HepG2 (cell line): Measurements from ENCODE around the gene FUCA1. TPM values are rescaled to one million over a fixed set of nuclear protein-coding genes. Genes with fewer than 3 reads are reported as not detected.
A peak's percentile ranks its signal among the peaks of the same experiment; 100 is the strongest.

Experiments used
- GATAD2A ChIP-seq: IDR thresholded peaks from 2 replicates; pipeline ENCODE4 v1.6.1; 2016
- HOXA3 ChIP-seq: sonication (generic); formaldehyde crosslinking; IDR thresholded peaks from 2 replicates; pipeline ENCODE4 v1.5.0; 2020; ENCODE audit warnings: missing genetic modification reagents
- IKZF4 ChIP-seq: sonication (generic); formaldehyde crosslinking; IDR thresholded peaks from 2 replicates; pipeline ENCODE4 v1.5.1; 2020; ENCODE audit warnings: borderline replicate concordance, mild to moderate bottlenecking, low read depth, missing genetic modification reagents; ENCODE audit errors: not compliant biosample characterization
- KAT2B ChIP-seq: fragments of 150-350 bp; IDR thresholded peaks from 2 replicates; pipeline ENCODE4 v1.6.1; 2014; ENCODE audit warnings: low read depth, low read length, borderline replicate concordance
- KLF12 ChIP-seq: sonication (generic); formaldehyde crosslinking; IDR thresholded peaks from 2 replicates; pipeline ENCODE4 v1.4.0; 2020; ENCODE audit warnings: missing genetic modification reagents, borderline replicate concordance
- MZF1 ChIP-seq: sonication (generic); formaldehyde crosslinking; IDR thresholded peaks from 2 replicates; pipeline ENCODE4 v1.8.1; 2023; ENCODE audit warnings: mild to moderate bottlenecking, missing genetic modification reagents, borderline replicate concordance
- NR2F2 ChIP-seq: IDR thresholded peaks from 2 replicates; pipeline ENCODE4 v1.6.1; 2012; ENCODE audit warnings: low read depth, inconsistent platforms, borderline replicate concordance
- SAP130 ChIP-seq: IDR thresholded peaks from 2 replicates; pipeline ENCODE4 v1.6.1; 2016; ENCODE audit warnings: low read depth
- TOPORS ChIP-seq: sonication (generic); formaldehyde crosslinking; IDR thresholded peaks from 2 replicates; pipeline ENCODE4 v1.8.0; 2023; ENCODE audit warnings: mild to moderate bottlenecking, missing genetic modification reagents
- ZBTB38 ChIP-seq: sonication (generic); formaldehyde crosslinking; IDR thresholded peaks from 2 replicates; pipeline ENCODE4 v1.5.1; 2020; ENCODE audit warnings: mild to moderate bottlenecking, missing genetic modification reagents
- ZMYM4 ChIP-seq: sonication (generic); formaldehyde crosslinking; IDR thresholded peaks from 2 replicates; pipeline ENCODE4 v1.8.1; 2023; ENCODE audit warnings: mild to moderate bottlenecking, missing genetic modification reagents
- ZNF431 ChIP-seq: sonication (generic); formaldehyde crosslinking; IDR thresholded peaks from 2 replicates; pipeline ENCODE4 v1.9.0; 2022; ENCODE audit warnings: missing genetic modification reagents, low read depth, mild to moderate bottlenecking, borderline replicate concordance
- ZNF782 ChIP-seq: sonication (generic); formaldehyde crosslinking; IDR thresholded peaks from 2 replicates; pipeline ENCODE4 v1.4.0; 2020; ENCODE audit warnings: missing genetic modification reagents, mild to moderate bottlenecking, borderline replicate concordance
- ZNF841 ChIP-seq: sonication (generic); formaldehyde crosslinking; IDR thresholded peaks from 2 replicates; pipeline ENCODE4 v1.8.1; 2023; ENCODE audit warnings: missing genetic modification reagents, borderline replicate concordance
- ZSCAN12 ChIP-seq: sonication (generic); formaldehyde crosslinking; IDR thresholded peaks from 2 replicates; pipeline ENCODE4 v1.9.0; 2021; ENCODE audit warnings: mild to moderate bottlenecking, missing genetic modification reagents
- ZSCAN20 ChIP-seq: sonication (generic); formaldehyde crosslinking; IDR thresholded peaks from 2 replicates; pipeline ENCODE4 v1.4.0; 2020; ENCODE audit warnings: missing genetic modification reagents, mild to moderate bottlenecking, borderline replicate concordance
- polyA plus RNA-seq, 8 experiments: library from polyadenylated mRNA; depleted of rRNA in 3 of 8; stranded (reverse) in 7 of 8; unstranded in 1 of 8; fragments of >200 nt; fragmentation: Illumina TruSeq in 4 of 8; extraction: Trizol in 4 of 8; gene quantifications; 2 replicates each; pipeline versions ENCODE4 v1.2.1 to v1.2.3, GENCODE V29; 2011 to 2016; ENCODE audit warnings: low read depth in 4 of 8, missing spikeins in 1 of 8, mixed read lengths in 1 of 8; ENCODE audit not compliant: insufficient read depth in 1 of 8
- total RNA-seq, 5 experiments: library from RNA; depleted of rRNA; stranded (reverse); fragments of >200 nt; fragmentation: Illumina TruSeq; extraction: Trizol; gene quantifications; 2 replicates each; pipeline ENCODE4 v1.2.3, GENCODE V29; 2016; ENCODE audit warnings: low read depth in 1 of 5
- TF ChIP-seq, protein P1 (sequence below): IDR thresholded peaks from 2 replicates; pipeline ENCODE4 v1.6.1; 2016; ENCODE audit warnings: low read depth
- TF ChIP-seq, protein P2 (sequence below): IDR thresholded peaks from 2 replicates; pipeline ENCODE4 v1.6.1; 2016; ENCODE audit warnings: low read depth, borderline replicate concordance
- TF ChIP-seq, protein P3 (sequence below): sonication (generic); formaldehyde crosslinking; IDR thresholded peaks from 2 replicates; pipeline ENCODE4 v1.4.0; 2020; ENCODE audit warnings: mild to moderate bottlenecking, missing genetic modification reagents
- TF ChIP-seq, protein P4 (sequence below): IDR thresholded peaks from 2 replicates; pipeline ENCODE4 v1.6.1; 2016; ENCODE audit warnings: mild to moderate bottlenecking, missing biosample characterization, missing genetic modification reagents
- TF ChIP-seq, protein P5 (sequence below): IDR thresholded peaks from 2 replicates; pipeline ENCODE4 v1.6.1; 2018; ENCODE audit warnings: missing genetic modification reagents

Gene FUCA1
- total and polyA plus RNA-seq, 2 of the 13 experiments (the other 11 are each of a cell fraction or from before 2014, with no cell fraction given), result 32.7 to 33.6 TPM

DNA sequence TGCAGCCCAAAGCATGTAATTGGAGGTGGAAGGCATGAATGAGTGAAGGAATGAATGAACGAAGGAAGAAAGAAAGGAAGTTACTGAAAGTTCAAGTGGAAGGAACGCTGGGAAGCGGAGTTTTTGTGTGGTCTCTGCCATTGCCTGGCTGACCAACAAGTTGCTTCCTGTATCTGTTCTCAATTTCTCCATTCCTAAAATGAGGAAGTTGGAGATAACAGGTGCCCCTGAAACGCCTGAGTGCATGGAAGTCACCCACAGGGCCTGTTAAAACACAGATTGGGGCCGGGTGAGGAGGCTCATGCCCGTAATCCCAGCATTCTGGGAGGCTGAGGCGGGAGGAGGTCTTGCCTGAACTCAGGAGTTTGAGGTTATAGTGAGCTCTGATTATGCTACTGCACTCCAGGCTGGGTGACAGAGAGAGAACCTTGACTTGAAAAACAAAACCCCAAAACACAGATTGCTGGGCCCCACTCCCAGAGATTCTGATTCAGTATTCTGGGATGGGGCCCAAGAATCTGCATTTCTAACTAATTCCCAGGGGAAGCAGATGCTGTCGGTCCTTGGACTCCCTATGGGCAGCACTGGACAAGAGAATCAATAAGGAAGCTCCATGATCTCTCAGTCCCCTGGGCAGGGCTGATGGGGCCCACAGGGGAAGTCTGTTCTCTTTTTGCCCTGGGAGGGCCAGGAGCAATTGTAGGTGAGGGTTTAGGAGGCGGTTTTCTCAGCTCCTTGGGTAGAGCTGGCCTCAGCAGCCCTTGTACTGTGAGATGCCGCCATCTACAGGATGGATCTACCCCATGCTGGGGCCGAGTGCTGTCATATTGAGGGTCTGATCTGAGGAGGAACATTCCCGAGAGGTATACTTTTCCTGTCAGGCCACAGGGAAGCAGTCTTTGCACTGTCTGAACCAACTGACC is 48.4 kb upstream of the FUCA1 start (continued):
- no peak for TF ChIP-seq TOPORS (CRISPR knock-in tag)
- TF ChIP-seq, protein P1, sequence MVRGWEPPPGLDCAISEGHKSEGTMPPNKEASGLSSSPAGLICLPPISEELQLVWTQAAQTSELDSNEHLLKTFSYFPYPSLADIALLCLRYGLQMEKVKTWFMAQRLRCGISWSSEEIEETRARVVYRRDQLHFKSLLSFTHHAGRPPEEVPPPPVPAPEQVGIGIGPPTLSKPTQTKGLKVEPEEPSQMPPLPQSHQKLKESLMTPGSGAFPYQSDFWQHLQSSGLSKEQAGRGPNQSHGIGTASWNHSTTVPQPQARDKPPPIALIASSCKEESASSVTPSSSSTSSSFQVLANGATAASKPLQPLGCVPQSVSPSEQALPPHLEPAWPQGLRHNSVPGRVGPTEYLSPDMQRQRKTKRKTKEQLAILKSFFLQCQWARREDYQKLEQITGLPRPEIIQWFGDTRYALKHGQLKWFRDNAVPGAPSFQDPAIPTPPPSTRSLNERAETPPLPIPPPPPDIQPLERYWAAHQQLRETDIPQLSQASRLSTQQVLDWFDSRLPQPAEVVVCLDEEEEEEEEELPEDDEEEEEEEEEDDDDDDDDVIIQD, result no peak
- TF ChIP-seq ZSCAN12 (CRISPR knock-in tag), result no peak
- no peak for TF ChIP-seq KLF12 (CRISPR knock-in tag)
- TF ChIP-seq MZF1 (CRISPR knock-in tag), result no peak
- TF ChIP-seq IKZF4 (CRISPR knock-in tag), result no peak
- TF ChIP-seq SAP130 (CRISPR knock-in tag), result peak; percentile 57
- no peak for TF ChIP-seq ZNF841
- no peak for TF ChIP-seq ZNF431 (CRISPR knock-in tag)
- 0 out of 2 replicates have a peak, but pooled peaks have one; percentile 50 for TF ChIP-seq GATAD2A
- peak; percentile 33; the same call in 1 of the 2 replicates for TF ChIP-seq ZMYM4 (CRISPR knock-in tag)
- TF ChIP-seq, protein P2, sequence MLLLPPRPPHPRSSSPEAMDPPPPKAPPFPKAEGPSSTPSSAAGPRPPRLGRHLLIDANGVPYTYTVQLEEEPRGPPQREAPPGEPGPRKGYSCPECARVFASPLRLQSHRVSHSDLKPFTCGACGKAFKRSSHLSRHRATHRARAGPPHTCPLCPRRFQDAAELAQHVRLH (CRISPR knock-in tag), result no peak
- no peak for TF ChIP-seq NR2F2
- TF ChIP-seq, protein P3, sequence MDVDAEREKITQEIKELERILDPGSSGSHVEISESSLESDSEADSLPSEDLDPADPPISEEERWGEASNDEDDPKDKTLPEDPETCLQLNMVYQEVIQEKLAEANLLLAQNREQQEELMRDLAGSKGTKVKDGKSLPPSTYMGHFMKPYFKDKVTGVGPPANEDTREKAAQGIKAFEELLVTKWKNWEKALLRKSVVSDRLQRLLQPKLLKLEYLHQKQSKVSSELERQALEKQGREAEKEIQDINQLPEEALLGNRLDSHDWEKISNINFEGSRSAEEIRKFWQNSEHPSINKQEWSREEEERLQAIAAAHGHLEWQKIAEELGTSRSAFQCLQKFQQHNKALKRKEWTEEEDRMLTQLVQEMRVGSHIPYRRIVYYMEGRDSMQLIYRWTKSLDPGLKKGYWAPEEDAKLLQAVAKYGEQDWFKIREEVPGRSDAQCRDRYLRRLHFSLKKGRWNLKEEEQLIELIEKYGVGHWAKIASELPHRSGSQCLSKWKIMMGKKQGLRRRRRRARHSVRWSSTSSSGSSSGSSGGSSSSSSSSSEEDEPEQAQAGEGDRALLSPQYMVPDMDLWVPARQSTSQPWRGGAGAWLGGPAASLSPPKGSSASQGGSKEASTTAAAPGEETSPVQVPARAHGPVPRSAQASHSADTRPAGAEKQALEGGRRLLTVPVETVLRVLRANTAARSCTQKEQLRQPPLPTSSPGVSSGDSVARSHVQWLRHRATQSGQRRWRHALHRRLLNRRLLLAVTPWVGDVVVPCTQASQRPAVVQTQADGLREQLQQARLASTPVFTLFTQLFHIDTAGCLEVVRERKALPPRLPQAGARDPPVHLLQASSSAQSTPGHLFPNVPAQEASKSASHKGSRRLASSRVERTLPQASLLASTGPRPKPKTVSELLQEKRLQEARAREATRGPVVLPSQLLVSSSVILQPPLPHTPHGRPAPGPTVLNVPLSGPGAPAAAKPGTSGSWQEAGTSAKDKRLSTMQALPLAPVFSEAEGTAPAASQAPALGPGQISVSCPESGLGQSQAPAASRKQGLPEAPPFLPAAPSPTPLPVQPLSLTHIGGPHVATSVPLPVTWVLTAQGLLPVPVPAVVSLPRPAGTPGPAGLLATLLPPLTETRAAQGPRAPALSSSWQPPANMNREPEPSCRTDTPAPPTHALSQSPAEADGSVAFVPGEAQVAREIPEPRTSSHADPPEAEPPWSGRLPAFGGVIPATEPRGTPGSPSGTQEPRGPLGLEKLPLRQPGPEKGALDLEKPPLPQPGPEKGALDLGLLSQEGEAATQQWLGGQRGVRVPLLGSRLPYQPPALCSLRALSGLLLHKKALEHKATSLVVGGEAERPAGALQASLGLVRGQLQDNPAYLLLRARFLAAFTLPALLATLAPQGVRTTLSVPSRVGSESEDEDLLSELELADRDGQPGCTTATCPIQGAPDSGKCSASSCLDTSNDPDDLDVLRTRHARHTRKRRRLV (CRISPR knock-in tag), result no peak
- TF ChIP-seq ZNF782 (CRISPR knock-in tag), result no peak
- TF ChIP-seq, protein P4, sequence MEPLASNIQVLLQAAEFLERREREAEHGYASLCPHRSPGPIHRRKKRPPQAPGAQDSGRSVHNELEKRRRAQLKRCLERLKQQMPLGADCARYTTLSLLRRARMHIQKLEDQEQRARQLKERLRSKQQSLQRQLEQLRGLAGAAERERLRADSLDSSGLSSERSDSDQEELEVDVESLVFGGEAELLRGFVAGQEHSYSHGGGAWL (CRISPR knock-in tag), result no peak
- peak; percentile 17; the same call in 1 of the 2 replicates for TF ChIP-seq HOXA3
- TF ChIP-seq ZSCAN20 (CRISPR knock-in tag), result no peak
- TF ChIP-seq, protein P5, sequence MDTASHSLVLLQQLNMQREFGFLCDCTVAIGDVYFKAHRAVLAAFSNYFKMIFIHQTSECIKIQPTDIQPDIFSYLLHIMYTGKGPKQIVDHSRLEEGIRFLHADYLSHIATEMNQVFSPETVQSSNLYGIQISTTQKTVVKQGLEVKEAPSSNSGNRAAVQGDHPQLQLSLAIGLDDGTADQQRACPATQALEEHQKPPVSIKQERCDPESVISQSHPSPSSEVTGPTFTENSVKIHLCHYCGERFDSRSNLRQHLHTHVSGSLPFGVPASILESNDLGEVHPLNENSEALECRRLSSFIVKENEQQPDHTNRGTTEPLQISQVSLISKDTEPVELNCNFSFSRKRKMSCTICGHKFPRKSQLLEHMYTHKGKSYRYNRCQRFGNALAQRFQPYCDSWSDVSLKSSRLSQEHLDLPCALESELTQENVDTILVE, result 0 out of 2 replicates have a peak, but pooled peaks have one; percentile 32
- no peak for TF ChIP-seq KAT2B
- 0 out of 2 replicates have a peak, but pooled peaks have one; percentile 14 for TF ChIP-seq ZBTB38 (CRISPR knock-in tag)
